CD4-positive, alpha-beta T cell treated with Interleukin-10 for 1 hour (primary cell): ENCODE measurements around the gene TMEM126B.
"Not testable (repeated sequence)": the region's sequence is repeated elsewhere in the genome, so short reads cannot be mapped to it uniquely, and the experiment has no call there.

Source experiments
- DNase-seq: peaks from one replicate; pipeline ENCODE4 v3.0.0-alpha.2; 2020

Gene TMEM126B

GRCh38 chr11:85651118-85651517 is 22.7 kb downstream of the TMEM126B start:
- no peak for DNase-seq

- DNase-seq = no peak
Observed at GRCh38 chr11:85652786-85653447, 24.5 kb downstream of the TMEM126B start.

GRCh38 chr11:85654343-85654742 is 25.9 kb downstream of the TMEM126B start:
- not testable (repeated sequence) for DNase-seq

- DNase-seq = no peak
Observed at GRCh38 chr11:85656777-85657176, 28.4 kb downstream of the TMEM126B start.

GRCh38 chr11:85658180-85658579 is 29.8 kb downstream of the TMEM126B start:
- DNase-seq = no peak

GRCh38 chr11:85661972-85662664 is 33.7 kb downstream of the TMEM126B start:
- no peak for DNase-seq

- DNase-seq = peak; percentile 55
Observed at GRCh38 chr11:85663080-85663752, 34.8 kb downstream of the TMEM126B start.

GRCh38 chr11:85663753-85664614 is 35.6 kb downstream of the TMEM126B start:
- DNase-seq = peak; percentile 91

- DNase-seq = peak; percentile 95
Observed at GRCh38 chr11:85664615-85665481, 36.5 kb downstream of the TMEM126B start, which contains the start of gene CREBZF. Gene CREBZF (minus strand): TSS chr11:85665129. CDS start chr11:85664875, 254 bp downstream.

- DNase-seq = peak; percentile 35
Observed at GRCh38 chr11:85665733-85666132, 37.3 kb downstream of the TMEM126B start.

- DNase-seq = no peak
Observed at GRCh38 chr11:85666687-85667086, 38.3 kb downstream of the TMEM126B start.

GRCh38 chr11:85668157-85668556 is 39.8 kb downstream of the TMEM126B start:
- no peak for DNase-seq

GRCh38 chr11:85670949-85671663 is 42.7 kb downstream of the TMEM126B start:
- DNase-seq = not testable (repeated sequence)

GRCh38 chr11:85672105-85672902 is 43.9 kb downstream of the TMEM126B start:
- no peak for DNase-seq

- DNase-seq = no peak
Observed at GRCh38 chr11:85673393-85673792, 45.0 kb downstream of the TMEM126B start.

- DNase-seq = no peak
Observed at GRCh38 chr11:85679576-85679975, 51.2 kb downstream of the TMEM126B start.

GRCh38 chr11:85680897-85681296 is 52.5 kb downstream of the TMEM126B start:
- peak; percentile 5 for DNase-seq

GRCh38 chr11:85682330-85683305 is 54.2 kb downstream of the TMEM126B start:
- peak; percentile 63 for DNase-seq
